ENCODE results near the gene SCN8A.

The SCN8A gene

GRCh38 chr12:51661836-51662235, 70.8 kb downstream of the SCN8A start:
- Histone ChIP-seq H3K4me3 (ENCODE audit: low read length) (no peak overlapping the region), H3K4me1 (ENCODE audit: insufficient read depth, low read length) (peaks cover 10% of the 10 kb centered on the region)

GRCh38 chr12:51662728-51663154, 71.7 kb downstream of the SCN8A start:
- Histone ChIP-seq H3K4me1 (ENCODE audit: insufficient read depth, low read length) (peaks cover 14% of the 10 kb centered on the region), H3K36me3 (ENCODE audit: insufficient read depth, low read length) (peaks cover 10% of the 10 kb centered on the region), H3K27me3 (ENCODE audit: insufficient read depth, low read length) (no peaks in the 10 kb centered on the region), H3K4me3 (ENCODE audit: low read length) (no peak overlapping the region), H2AFZ (ENCODE audit: low read depth, low read length) (no peak overlapping the region), H3K9me3 (ENCODE audit: low read length) (no peaks in the 10 kb centered on the region)

More at GRCh38 chr12:51661836-51662235, 70.8 kb downstream of the SCN8A start:
- H3K9me3 ChIP-seq (ENCODE audit: low read length) = no peaks in the 10 kb centered on the region
- H3K36me3 ChIP-seq (ENCODE audit: insufficient read depth, low read length) = peaks cover 10% of the 10 kb centered on the region
- no peak overlapping the region for H2AFZ ChIP-seq (ENCODE audit: low read depth, low read length)
- H3K27me3 ChIP-seq (ENCODE audit: insufficient read depth, low read length) = no peaks in the 10 kb centered on the region

- Histone ChIP-seq H3K36me3 (ENCODE audit: insufficient read depth, low read length) (peaks cover 10% of the 10 kb centered on the region), H2AFZ (ENCODE audit: low read depth, low read length) (no peak overlapping the region), H3K27me3 (ENCODE audit: insufficient read depth, low read length) (no peaks in the 10 kb centered on the region), H3K9me3 (ENCODE audit: low read length) (no peaks in the 10 kb centered on the region), H3K4me1 (ENCODE audit: insufficient read depth, low read length) (peaks cover 14% of the 10 kb centered on the region), H3K4me3 (ENCODE audit: low read length) (no peak overlapping the region)
These were observed 72.4 kb downstream of the SCN8A start for GRCh38 chr12:51663390-51663789.

- H3K27me3 ChIP-seq (ENCODE audit: insufficient read depth, low read length) = no peaks in the 10 kb centered on the region
- H3K9me3 ChIP-seq (ENCODE audit: low read length) = no peaks in the 10 kb centered on the region
- H3K36me3 ChIP-seq (ENCODE audit: insufficient read depth, low read length) = peaks cover 14% of the 10 kb centered on the region
- H3K4me3 ChIP-seq (ENCODE audit: low read length) = no peak overlapping the region
- H3K4me1 ChIP-seq (ENCODE audit: insufficient read depth, low read length) = peaks cover 14% of the 10 kb centered on the region
- H2AFZ ChIP-seq (ENCODE audit: low read depth, low read length) = peak overlapping the region; percentile 57
These were observed 75.7 kb downstream of the SCN8A start for GRCh38 chr12:51666696-51667095.

GRCh38 chr12:51667269-51667668, 76.2 kb downstream of the SCN8A start:
- Histone ChIP-seq H2AFZ (ENCODE audit: low read depth, low read length) (no peak overlapping the region), H3K27me3 (ENCODE audit: insufficient read depth, low read length) (no peaks in the 10 kb centered on the region), H3K4me3 (ENCODE audit: low read length) (no peak overlapping the region), H3K4me1 (ENCODE audit: insufficient read depth, low read length) (peaks cover 14% of the 10 kb centered on the region), H3K9me3 (ENCODE audit: low read length) (no peaks in the 10 kb centered on the region), H3K36me3 (ENCODE audit: insufficient read depth, low read length) (peaks cover 14% of the 10 kb centered on the region)

GRCh38 chr12:51669271-51669670, 78.2 kb downstream of the SCN8A start:
- Histone ChIP-seq H3K9me3 (ENCODE audit: low read length) (no peaks in the 10 kb centered on the region), H2AFZ (ENCODE audit: low read depth, low read length) (no peak overlapping the region), H3K4me3 (ENCODE audit: low read length) (no peak overlapping the region), H3K4me1 (ENCODE audit: insufficient read depth, low read length) (peaks cover 14% of the 10 kb centered on the region), H3K36me3 (ENCODE audit: insufficient read depth, low read length) (peaks cover 5% of the 10 kb centered on the region), H3K27me3 (ENCODE audit: insufficient read depth, low read length) (no peaks in the 10 kb centered on the region)

GRCh38 chr12:51669996-51670395, 79.0 kb downstream of the SCN8A start:
- Histone ChIP-seq H2AFZ (ENCODE audit: low read depth, low read length) (no peak overlapping the region), H3K4me3 (ENCODE audit: low read length) (no peak overlapping the region), H3K36me3 (ENCODE audit: insufficient read depth, low read length) (peaks cover 5% of the 10 kb centered on the region), H3K4me1 (ENCODE audit: insufficient read depth, low read length) (peaks cover 16% of the 10 kb centered on the region), H3K9me3 (ENCODE audit: low read length) (no peaks in the 10 kb centered on the region), H3K27me3 (ENCODE audit: insufficient read depth, low read length) (no peaks in the 10 kb centered on the region)

DNA sequence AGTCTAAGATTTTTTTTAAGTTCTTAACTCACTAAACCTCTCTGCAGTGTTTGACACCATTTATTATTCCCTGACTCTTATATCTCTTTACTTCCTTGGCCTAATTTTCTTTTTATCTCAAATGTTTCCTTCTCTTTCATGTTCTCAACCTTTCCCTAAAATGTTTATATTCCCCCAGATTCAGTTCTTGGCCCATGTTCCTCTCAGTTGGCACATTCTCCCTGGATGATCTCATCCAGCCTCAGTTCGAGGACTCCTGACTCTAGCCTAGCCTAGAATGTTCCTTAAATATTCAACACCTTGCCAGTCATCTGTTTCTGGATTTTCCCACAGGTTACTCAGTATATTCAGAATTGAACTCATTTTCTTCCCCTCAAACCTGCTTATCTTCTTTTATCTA, 81.3 kb downstream of the SCN8A start:
- Histone ChIP-seq H3K9me3 (ENCODE audit: low read length) (no peaks in the 10 kb centered on the region), H3K4me1 (ENCODE audit: insufficient read depth, low read length) (peaks cover 4% of the 10 kb centered on the region), H3K36me3 (ENCODE audit: insufficient read depth, low read length) (peaks cover 5% of the 10 kb centered on the region), H3K27me3 (ENCODE audit: insufficient read depth, low read length) (no peaks in the 10 kb centered on the region), H2AFZ (ENCODE audit: low read depth, low read length) (no peak overlapping the region), H3K4me3 (ENCODE audit: low read length) (no peak overlapping the region)

DNA sequence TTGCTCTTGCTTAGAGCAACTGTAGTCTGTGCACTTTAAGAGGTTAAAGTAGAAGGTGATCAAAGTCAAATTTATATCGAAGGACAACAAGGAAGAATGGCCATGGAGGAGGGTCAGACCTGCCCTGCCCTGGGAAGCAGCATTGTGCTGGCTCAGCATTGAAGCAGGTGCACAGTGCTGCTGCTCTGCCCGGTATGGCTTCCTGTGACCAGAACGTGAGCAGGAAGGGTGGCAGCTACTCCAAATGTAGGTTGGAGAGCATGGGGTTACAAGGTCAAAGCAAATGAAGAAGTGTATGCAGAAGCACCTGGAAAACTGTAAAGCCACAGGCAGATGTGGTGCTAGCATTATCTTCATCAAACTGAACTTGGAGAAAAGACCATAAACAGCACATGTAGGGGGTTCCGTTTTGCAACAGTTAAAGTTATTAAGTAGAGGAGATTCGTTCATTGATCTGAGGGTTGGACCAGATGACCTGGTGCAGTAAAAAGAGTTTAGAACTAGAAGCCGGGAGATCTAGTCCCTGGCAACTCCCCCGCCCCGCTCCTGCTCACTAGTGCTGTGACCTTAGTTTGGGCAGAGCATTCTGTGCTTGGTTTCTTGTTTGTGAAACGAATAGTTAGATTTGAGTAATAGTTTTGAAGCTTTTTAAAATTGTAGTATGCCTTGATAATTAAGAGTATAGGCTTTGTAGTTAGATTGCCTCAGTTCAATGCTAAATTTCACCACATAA, 84.2 kb downstream of the SCN8A start:
- Histone ChIP-seq H3K4me1 (ENCODE audit: insufficient read depth, low read length) (peaks cover 4% of the 10 kb centered on the region), H3K4me3 (ENCODE audit: low read length) (no peak overlapping the region), H3K27me3 (ENCODE audit: insufficient read depth, low read length) (no peaks in the 10 kb centered on the region), H3K36me3 (ENCODE audit: insufficient read depth, low read length) (no peaks in the 10 kb centered on the region), H3K9me3 (ENCODE audit: low read length) (no peaks in the 10 kb centered on the region), H2AFZ (ENCODE audit: low read depth, low read length) (no peak overlapping the region)

- Histone ChIP-seq H3K27me3 (ENCODE audit: insufficient read depth, low read length) (no peaks in the 10 kb centered on the region), H3K4me1 (ENCODE audit: insufficient read depth, low read length) (peaks cover 7% of the 10 kb centered on the region), H2AFZ (ENCODE audit: low read depth, low read length) (no peak overlapping the region), H3K36me3 (ENCODE audit: insufficient read depth, low read length) (no peaks in the 10 kb centered on the region), H3K4me3 (ENCODE audit: low read length) (no peak overlapping the region), H3K9me3 (ENCODE audit: low read length) (no peaks in the 10 kb centered on the region)
These were observed 85.8 kb downstream of the SCN8A start for GRCh38 chr12:51676875-51677274.

GRCh38 chr12:51677284-51677968, 86.4 kb downstream of the SCN8A start:
- H3K4me3 ChIP-seq (ENCODE audit: low read length) = no peak overlapping the region
- H3K4me1 ChIP-seq (ENCODE audit: insufficient read depth, low read length) = peaks cover 13% of the 10 kb centered on the region
- H3K36me3 ChIP-seq (ENCODE audit: insufficient read depth, low read length) = no peaks in the 10 kb centered on the region
- no peaks in the 10 kb centered on the region for H3K9me3 ChIP-seq (ENCODE audit: low read length)
- H3K27me3 ChIP-seq (ENCODE audit: insufficient read depth, low read length) = no peaks in the 10 kb centered on the region
- no peak overlapping the region for H2AFZ ChIP-seq (ENCODE audit: low read depth, low read length)

DNA sequence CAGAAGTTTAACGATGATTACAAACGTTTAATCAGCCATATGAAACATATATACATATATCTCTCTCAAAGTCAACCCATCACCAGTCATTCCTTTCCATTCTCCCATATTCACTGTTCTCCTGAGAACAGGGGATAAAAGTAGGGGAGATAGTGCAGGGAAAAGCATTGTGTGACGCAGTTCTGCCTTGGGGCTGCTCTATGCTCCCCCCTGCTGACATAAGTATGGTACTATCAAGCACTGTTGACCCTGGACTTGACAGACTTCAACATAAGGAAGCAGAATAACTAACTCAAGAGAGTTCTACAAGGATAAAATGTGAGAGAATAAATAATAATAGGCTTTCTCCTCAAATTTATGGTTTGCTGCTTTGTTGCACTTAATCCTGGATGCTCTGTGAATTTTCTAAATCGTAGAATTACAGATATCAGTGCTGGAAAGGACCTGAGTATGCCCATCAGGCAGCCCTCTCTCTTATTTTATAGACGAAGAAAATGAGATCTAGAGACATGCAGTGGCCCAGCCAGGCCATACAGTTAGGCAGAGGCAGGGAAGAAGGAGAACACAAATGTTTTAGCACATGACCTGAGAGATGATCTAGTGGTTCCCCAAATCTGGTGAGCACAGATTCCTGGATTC, 87.2 kb downstream of the SCN8A start:
- Histone ChIP-seq H3K4me3 (ENCODE audit: low read length) (no peak overlapping the region), H3K4me1 (ENCODE audit: insufficient read depth, low read length) (peaks cover 21% of the 10 kb centered on the region), H2AFZ (ENCODE audit: low read depth, low read length) (no peak overlapping the region), H3K9me3 (ENCODE audit: low read length) (no peaks in the 10 kb centered on the region), H3K27me3 (ENCODE audit: insufficient read depth, low read length) (no peaks in the 10 kb centered on the region), H3K36me3 (ENCODE audit: insufficient read depth, low read length) (no peaks in the 10 kb centered on the region)

DNA sequence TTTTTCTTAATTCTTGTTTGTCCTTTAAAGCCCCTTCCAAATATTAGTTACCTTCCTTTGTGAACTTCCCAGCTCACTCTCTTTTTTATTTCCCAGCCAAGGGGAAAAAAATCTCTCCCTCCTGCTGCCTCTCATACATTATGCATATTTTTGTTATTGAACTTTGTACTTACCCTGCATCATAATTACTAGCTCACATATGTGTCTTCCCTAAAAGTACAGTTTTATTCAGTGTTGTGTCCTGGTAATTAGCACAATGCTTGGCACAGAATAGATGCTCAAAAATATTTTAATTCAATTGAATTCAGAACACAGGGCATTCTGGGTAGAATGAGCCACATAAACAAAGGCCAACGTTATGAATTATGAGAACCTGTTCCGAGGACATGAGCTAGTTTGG, 91.9 kb downstream of the SCN8A start:
- no peaks in the 10 kb centered on the region for H3K9me3 ChIP-seq (ENCODE audit: low read length)
- no peak overlapping the region for H2AFZ ChIP-seq (ENCODE audit: low read depth, low read length)
- no peaks in the 10 kb centered on the region for H3K27me3 ChIP-seq (ENCODE audit: insufficient read depth, low read length)
- no peak overlapping the region for H3K4me3 ChIP-seq (ENCODE audit: low read length)
- peaks cover 3% of the 10 kb centered on the region for H3K36me3 ChIP-seq (ENCODE audit: insufficient read depth, low read length)
- peaks cover 41% of the 10 kb centered on the region for H3K4me1 ChIP-seq (ENCODE audit: insufficient read depth, low read length)
